ENCODE measurements around the gene TTC24.

- TF ChIP-seq CTCF (IDR thresholded peaks at IDR 0.05), result no peak
- no peak for TF ChIP-seq POLR2A (IDR thresholded peaks at IDR 0.05)
Observed at GRCh38 chr1:156596426-156596825, 16.9 kb downstream of the TTC24 start.
